HG02938 (cell line): ENCODE results near the gene ANGPTL2.

ENCODE experiments used
- ATAC-seq: cut with Tn5 transposase; IDR thresholded peaks from one replicate; pipeline ENCODE4 v1.9.1; 2021; ENCODE audit warnings: mild to moderate bottlenecking, moderate library complexity; ENCODE audit not compliant: unreplicated experiment

ANGPTL2 gene

GRCh38 chr9:127137640-127138360 lies 15.4 kb upstream of the ANGPTL2 start:
- ATAC-seq: no peak

- no peak for ATAC-seq
These were observed 14.6 kb upstream of the ANGPTL2 start for GRCh38 chr9:127136880-127137639.

GRCh38 chr9:127136081-127136879 lies 13.8 kb upstream of the ANGPTL2 start:
- no peak for ATAC-seq

- no peak for ATAC-seq
These were observed 12.8 kb upstream of the ANGPTL2 start for GRCh38 chr9:127135056-127135745.

GRCh38 chr9:127133739-127134167 lies 11.3 kb upstream of the ANGPTL2 start:
- ATAC-seq: no peak

- no peak for ATAC-seq
These were observed 10.6 kb upstream of the ANGPTL2 start for GRCh38 chr9:127132921-127133647.

- no peak for ATAC-seq
These were observed 9.9 kb upstream of the ANGPTL2 start for GRCh38 chr9:127132375-127132774.

GRCh38 chr9:127131871-127132270 lies 9.4 kb upstream of the ANGPTL2 start:
- no peak for ATAC-seq

GRCh38 chr9:127130661-127131538 lies 8.5 kb upstream of the ANGPTL2 start:
- no peak for ATAC-seq

- ATAC-seq: no peak
These were observed 7.8 kb upstream of the ANGPTL2 start for GRCh38 chr9:127130235-127130634.

- ATAC-seq: no peak
These were observed 7.3 kb upstream of the ANGPTL2 start for GRCh38 chr9:127129718-127130085.

GRCh38 chr9:127129073-127129717 lies 6.8 kb upstream of the ANGPTL2 start:
- ATAC-seq: no peak

- ATAC-seq: no peak
These were observed 6.1 kb upstream of the ANGPTL2 start for GRCh38 chr9:127128341-127129072.

GRCh38 chr9:127126971-127127370 lies 4.5 kb upstream of the ANGPTL2 start:
- ATAC-seq: no peak

- no peak for ATAC-seq
These were observed 2.4 kb upstream of the ANGPTL2 start for GRCh38 chr9:127124792-127125191.

GRCh38 chr9:127124111-127124531 lies 1.7 kb upstream of the ANGPTL2 start:
- ATAC-seq: no peak

GRCh38 chr9:127123064-127123890 lies 842 bp upstream of the ANGPTL2 start:
- ATAC-seq: no peak
